Measurements from ENCODE around the gene SHROOM2.

GRCh38 chrX:9825966-9826365, 39.7 kb downstream of the SHROOM2 start:
- TF ChIP-seq EZH2phosphoT487 (IDR thresholded peaks at IDR 0.05; ENCODE audit: low read length) = no peak
- TF ChIP-seq CTCF (IDR thresholded peaks at IDR 0.05; ENCODE audit: low read length) = no peak
- no peak for TF ChIP-seq EZH2 (optimal IDR thresholded peaks at IDR 0.05; ENCODE audit: low read depth, low read length)
